ENCODE measurements around the gene FAM81B.

Gene FAM81B

DNA sequence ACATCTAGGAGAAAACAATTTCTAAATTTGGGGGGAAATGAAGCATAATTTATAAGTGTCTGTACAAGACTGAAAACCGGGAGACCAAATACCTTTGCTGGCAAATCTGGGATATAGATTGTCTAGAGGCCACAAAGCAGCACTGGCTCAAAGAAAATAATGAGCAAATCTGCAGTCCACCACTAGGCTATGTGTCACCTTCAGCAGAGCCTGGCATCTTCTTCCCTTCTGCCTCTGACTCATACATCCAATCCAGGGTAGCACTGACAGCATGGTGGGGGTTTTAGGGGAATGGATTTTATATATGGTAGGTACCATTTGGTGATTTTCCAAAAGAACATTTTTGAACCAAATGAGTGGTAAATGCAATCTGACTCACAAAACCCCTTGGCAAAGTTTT is 12.8 kb downstream of the FAM81B start:
- peak; percentile 67 for DNase-seq (ENCODE audit: low spot score)

DNA sequence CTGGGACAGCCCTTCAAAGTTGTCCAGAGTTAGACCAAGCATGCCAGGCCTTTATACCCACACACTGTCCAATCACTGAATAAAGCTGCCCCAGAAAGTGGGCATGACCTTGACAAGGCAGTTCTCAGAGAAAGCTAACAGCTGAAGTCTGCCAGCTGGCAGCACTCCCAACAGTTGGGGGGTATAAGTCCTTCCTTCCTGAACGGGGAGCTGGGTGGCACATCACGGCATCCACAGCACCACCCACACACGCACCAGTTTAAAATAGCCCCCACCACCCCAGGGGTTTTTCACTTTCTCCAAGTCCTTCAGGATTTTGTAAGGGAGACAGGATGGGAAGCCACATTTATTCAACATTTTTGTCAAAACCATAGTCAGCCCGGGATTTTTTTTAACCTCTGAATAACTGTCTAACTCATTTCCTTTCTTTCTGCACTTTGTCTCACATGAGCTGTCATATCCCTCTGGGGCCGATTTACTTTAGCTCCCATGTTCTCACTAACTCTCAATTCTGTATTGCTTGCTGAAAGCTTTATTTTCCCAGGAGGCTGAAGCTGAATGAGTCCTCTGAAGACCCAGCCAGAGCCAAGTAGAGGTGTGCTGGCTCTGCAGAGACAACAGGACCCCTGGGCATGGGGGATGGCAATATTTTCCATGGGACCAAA is 15.4 kb downstream of the FAM81B start:
- peak; percentile 55 for DNase-seq (ENCODE audit: low spot score)

DNA sequence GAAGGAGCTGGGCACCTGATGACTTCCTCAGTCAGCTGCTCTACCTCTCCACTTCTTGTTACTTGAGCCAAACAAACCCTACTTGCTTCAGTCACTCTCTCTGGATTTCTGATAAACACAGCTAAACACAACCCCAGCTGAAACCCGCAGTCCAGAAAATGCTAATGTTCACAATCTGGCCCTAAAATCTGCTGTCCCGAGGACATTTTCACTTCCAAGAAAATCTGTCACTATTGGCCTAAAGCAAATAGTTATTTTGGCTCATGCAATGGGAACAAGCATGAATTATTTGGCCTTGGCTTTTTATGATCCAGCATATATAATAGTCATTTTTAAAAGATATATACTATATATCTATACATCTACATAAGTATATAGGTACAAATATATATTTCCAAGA is 19.1 kb downstream of the FAM81B start:
- no peak for DNase-seq (ENCODE audit: low spot score)

GRCh38 chr5:95411474-95411873 is 20.3 kb downstream of the FAM81B start:
- DNase-seq (ENCODE audit: low spot score) = no peak

GRCh38 chr5:95414451-95414850 is 23.3 kb downstream of the FAM81B start:
- DNase-seq (ENCODE audit: low spot score) = no peak

GRCh38 chr5:95417971-95418370 is 26.8 kb downstream of the FAM81B start:
- peak; percentile 65 for DNase-seq (ENCODE audit: low spot score)

DNA sequence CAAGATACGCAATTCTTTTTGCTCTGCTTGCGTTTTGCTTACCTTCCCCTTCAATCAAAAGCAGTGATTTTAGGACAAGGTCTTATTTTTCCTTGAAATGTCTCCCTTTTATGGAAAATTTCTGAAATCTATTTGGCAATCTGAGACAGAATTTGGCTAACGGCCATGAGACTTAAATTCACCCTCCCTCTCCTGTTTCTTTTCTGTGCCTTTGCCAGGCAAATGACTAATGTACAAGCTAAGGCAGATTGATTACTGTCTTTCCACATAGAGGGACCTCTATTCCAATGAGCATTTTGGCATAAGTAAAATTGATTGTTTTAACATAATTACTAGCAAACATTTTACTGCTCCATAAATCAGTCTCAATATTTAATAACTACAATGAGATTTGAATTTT is 31.7 kb downstream of the FAM81B start:
- no peak for DNase-seq (ENCODE audit: low spot score)

GRCh38 chr5:95424016-95424415 is 32.9 kb downstream of the FAM81B start:
- no peak for DNase-seq (ENCODE audit: low spot score)

DNA sequence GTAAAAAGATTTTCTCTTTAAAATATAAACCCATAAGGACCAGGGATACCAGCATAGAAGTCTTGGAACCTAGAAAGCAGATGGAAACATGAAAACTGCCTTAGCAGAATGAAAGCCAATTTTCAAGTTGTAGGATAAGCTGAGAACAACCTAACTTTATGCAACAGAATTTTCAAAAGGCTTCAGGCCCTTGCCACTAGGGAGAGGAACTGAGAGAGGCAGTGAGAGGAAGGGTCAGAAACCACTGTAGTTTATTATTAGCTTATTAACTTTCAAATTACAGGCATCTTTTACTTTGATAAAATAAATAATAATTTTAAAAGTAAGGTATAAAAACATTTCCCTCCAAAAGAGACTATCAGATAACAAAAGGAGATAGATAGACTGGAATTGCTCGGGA is 33.4 kb downstream of the FAM81B start:
- DNase-seq (ENCODE audit: low spot score) = no peak

- no peak for DNase-seq (ENCODE audit: low spot score)
Observed at GRCh38 chr5:95426227-95426626, 35.1 kb downstream of the FAM81B start.

DNA sequence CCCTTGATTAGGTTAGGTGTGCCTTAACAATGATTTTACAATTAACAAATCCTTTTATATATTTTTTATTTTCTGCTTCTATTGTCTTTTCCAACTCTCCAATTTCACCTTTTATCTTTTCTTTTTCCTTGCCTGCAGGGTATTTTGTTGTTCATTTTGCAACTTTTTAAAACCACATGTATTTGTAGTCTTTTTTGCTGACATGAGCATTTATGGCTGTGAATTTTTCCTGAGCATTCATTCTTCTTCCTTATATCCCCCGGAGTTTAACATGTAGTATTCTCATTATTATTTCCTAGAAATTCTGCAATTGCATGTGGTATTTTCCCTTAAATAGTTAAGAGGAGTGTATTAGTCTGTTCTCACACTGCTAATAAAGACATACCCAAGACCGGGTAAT is 41.6 kb downstream of the FAM81B start:
- DNase-seq (ENCODE audit: low spot score) = no peak

DNA sequence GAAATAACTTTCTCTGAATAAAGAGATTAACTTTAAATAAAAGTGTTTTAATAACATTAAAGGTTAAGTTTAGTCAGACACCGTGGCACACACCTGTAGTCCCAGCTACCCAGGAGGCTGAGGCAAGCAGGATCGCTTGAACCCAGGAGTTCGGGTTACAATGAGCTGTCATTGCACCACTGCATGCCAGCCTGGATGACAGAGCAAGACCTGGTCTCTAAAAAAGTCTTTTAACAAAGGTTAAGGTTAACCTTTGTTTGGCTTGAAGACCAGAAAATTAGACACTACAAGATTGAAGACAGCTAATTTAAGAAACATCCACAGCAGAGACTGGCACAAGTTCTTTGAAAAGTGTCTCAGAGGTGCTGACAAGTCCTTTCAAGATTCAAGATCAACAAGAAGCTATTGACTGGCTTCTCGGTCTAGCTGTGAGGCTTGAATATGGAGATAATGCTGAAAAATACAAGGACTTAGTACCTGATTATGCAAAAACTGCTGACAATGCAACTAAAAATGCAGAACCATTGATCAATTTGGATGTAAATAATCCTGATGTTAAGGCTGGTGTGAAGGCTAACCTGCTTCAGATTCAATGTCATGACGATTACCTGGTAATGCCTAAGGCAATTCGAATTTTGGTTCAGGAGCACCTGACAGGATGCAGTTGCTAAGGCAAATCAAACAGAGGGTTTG is 48.8 kb downstream of the FAM81B start:
- DNase-seq (ENCODE audit: low spot score) = no peak

- no peak for DNase-seq (ENCODE audit: low spot score)
Observed at GRCh38 chr5:95440825-95441224, 49.7 kb downstream of the FAM81B start.

GRCh38 chr5:95441636-95442035 is 50.5 kb downstream of the FAM81B start:
- no peak for DNase-seq (ENCODE audit: low spot score)

DNA sequence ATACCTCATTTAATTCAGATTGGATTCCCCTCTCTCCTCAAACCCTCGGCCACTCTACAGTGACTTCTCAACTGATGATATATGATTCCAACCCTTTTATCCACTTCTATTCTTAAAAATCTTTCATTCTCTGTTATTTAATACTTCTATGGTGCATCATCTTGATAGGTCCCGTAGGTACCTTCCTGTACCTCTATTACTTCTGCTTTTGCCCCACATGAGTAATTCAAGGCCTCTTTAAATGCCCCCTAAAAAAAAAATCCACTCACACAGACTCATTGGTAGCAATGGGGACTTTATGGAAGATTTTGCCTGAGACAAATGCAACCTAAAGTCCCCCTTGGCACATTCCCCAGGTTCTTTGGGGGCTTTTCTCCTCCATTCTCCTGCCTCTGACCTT is 54.3 kb downstream of the FAM81B start:
- DNase-seq (ENCODE audit: low spot score) = no peak

- peak; percentile 86 for DNase-seq (ENCODE audit: low spot score)
Observed at GRCh38 chr5:95445995-95446394, 54.8 kb downstream of the FAM81B start.

- DNase-seq (ENCODE audit: low spot score) = peak; percentile 84
Observed at GRCh38 chr5:95446560-95447221, 55.5 kb downstream of the FAM81B start.

GRCh38 chr5:95447961-95448360 is 56.8 kb downstream of the FAM81B start:
- DNase-seq (ENCODE audit: low spot score) = no peak

DNA sequence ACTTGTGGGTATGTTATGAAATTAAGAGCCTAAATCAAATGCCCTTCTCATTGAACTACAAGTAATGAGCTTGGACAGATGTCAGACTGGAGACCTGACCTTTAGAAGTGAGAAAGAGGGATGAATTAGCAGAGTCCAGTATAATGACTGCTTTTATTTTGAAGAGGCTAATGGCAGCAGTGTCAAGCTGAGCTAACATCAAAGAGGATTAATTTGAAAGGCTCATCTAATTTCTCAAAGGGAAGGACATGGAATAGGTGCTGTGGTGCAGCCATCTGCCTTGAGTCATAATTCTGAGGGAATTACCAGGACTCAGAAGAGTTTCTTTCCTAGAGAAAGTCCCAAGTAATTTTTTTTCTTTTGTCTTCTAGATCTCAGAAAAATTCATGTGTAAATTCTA is 57.6 kb downstream of the FAM81B start:
- no peak for DNase-seq (ENCODE audit: low spot score)

GRCh38 chr5:95449460-95449859 is 58.3 kb downstream of the FAM81B start:
- DNase-seq (ENCODE audit: low spot score) = peak; percentile 13

DNA sequence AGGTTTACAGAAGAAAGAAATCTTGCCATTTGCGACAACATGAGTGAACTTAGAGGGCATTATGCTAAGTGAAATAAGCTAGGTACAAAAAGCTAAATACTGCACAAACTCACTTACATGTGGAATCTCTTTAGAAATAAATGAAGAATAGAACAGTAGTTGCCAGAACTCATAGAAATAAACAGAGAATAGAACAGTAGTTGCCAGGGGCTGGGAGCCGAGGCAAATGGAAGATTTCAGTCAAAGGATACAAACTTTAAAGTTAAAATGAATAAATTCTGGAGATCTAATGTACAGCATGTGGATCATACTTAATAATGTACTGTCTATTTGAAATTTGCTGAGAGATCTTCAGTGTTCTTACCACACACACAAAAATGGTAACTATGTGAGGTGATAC is 63.4 kb downstream of the FAM81B start:
- no peak for DNase-seq (ENCODE audit: low spot score)

DNA sequence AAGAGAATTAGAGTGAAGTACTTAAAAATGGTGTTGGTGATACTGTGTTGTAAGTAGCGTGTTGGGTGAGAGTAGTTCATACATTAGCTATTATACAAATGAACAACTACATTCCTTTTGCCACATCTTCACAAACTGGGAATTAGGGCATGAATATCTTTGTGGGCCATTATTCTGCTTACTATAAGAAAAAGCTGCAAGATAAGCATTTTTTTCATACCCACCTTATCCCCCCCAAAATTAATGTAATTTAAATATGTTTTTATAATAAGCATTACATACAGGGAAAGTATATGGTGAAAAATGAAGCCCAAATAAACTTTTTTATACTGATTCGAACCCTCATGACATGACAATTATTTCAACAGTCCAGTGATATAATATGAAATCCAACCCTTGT is 69.5 kb downstream of the FAM81B start:
- DNase-seq (ENCODE audit: low spot score) = no peak

GRCh38 chr5:95471487-95471886 is 80.3 kb downstream of the FAM81B start:
- no peak for DNase-seq (ENCODE audit: low spot score)
